ENCODE measurements around the gene FAM107B. TPM values are rescaled to one million over a fixed set of nuclear protein-coding genes. Genes with fewer than 3 reads are reported as not detected.

FAM107B gene
- total RNA-seq, 1 experiment from 2014 or later = 144 TPM

- Histone ChIP-seq H4K20me1 (ENCODE audit: insufficient read depth) (peaks cover 31% of the 10 kb centered on the region), H2AFZ (no peak overlapping the region), H3K79me2 (ENCODE audit: low read depth) (peaks cover 54% of the 10 kb centered on the region), H3K9me3 (ENCODE audit: insufficient read depth, low read depth) (no peaks in the 10 kb centered on the region), H3K4me2 (no peak overlapping the region), H3K9me2 (ENCODE audit: insufficient read depth) (no peaks in the 10 kb centered on the region), H3K27me3 (ENCODE audit: insufficient read depth, low read depth) (no peaks in the 10 kb centered on the region), H3K4me3 (no peak overlapping the region), H3K27ac (no peak overlapping the region), H3K36me3 (ENCODE audit: low read depth) (peaks cover 44% of the 10 kb centered on the region), H3F3A (ENCODE audit: insufficient read depth, low read depth) (peaks cover 37% of the 10 kb centered on the region; the same call in 1 of the 2 replicates), H3K4me1 (replicated peaks; ENCODE audit: insufficient read depth) (no peaks in the 10 kb centered on the region)
- CTCF ChIA-PET = no interaction called here
- no peak for DNase-seq
- TF ChIP-seq CTCF (conservative IDR thresholded peaks at IDR 0.05) (no peak), EZH2 (IDR thresholded peaks at IDR 0.05; ENCODE audit: low read depth) (no peak)
- intact Hi-C loops (cut with micrococcal nuclease; ENCODE audit: unreplicated experiment) = no loop called here
- BruUV-seq (replicated peaks) = no TSS peak
- POLR2A ChIA-PET (ENCODE audit: unreplicated experiment) = no interaction called here
Observed at GRCh38 chr10:14523286-14523685, 251.4 kb downstream of the FAM107B start.

- H3K9me3 ChIP-seq (ENCODE audit: insufficient read depth, low read depth) = no peaks in the 10 kb centered on the region
- H3K27me3 ChIP-seq (ENCODE audit: insufficient read depth, low read depth) = no peaks in the 10 kb centered on the region
- H3K36me3 ChIP-seq (ENCODE audit: low read depth) = peaks cover 44% of the 10 kb centered on the region
- H4K20me1 ChIP-seq (ENCODE audit: insufficient read depth) = peaks cover 23% of the 10 kb centered on the region
- intact Hi-C loops (cut with micrococcal nuclease; ENCODE audit: unreplicated experiment) = no loop called here
- ChIA-PET POLR2A (ENCODE audit: unreplicated experiment) (no interaction called here), CTCF (no interaction called here)
- H3K9me2 ChIP-seq (ENCODE audit: insufficient read depth) = no peaks in the 10 kb centered on the region
- no peak overlapping the region for H3K4me3 ChIP-seq
- BruUV-seq (replicated peaks) = no TSS peak
- TF ChIP-seq EZH2 (IDR thresholded peaks at IDR 0.05; ENCODE audit: low read depth) (no peak), CTCF (conservative IDR thresholded peaks at IDR 0.05) (no peak)
- DNase-seq = no peak
- H3K4me1 ChIP-seq (replicated peaks; ENCODE audit: insufficient read depth) = no peaks in the 10 kb centered on the region
- peaks cover 30% of the 10 kb centered on the region for H3K79me2 ChIP-seq (ENCODE audit: low read depth)
- H2AFZ ChIP-seq = no peak overlapping the region
- H3K27ac ChIP-seq = no peak overlapping the region
- H3K4me2 ChIP-seq = no peak overlapping the region
- peaks cover 21% of the 10 kb centered on the region for H3F3A ChIP-seq (ENCODE audit: insufficient read depth, low read depth)
Observed at GRCh38 chr10:14519785-14520184, 254.9 kb downstream of the FAM107B start.

GRCh38 chr10:14518149-14518548, 256.5 kb downstream of the FAM107B start:
- TF ChIP-seq CTCF (conservative IDR thresholded peaks at IDR 0.05) (no peak), EZH2 (IDR thresholded peaks at IDR 0.05; ENCODE audit: low read depth) (no peak)
- BruUV-seq (replicated peaks) = no TSS peak
- intact Hi-C loops (cut with micrococcal nuclease; ENCODE audit: unreplicated experiment) = no loop called here
- Histone ChIP-seq H3K36me3 (ENCODE audit: low read depth) (peaks cover 42% of the 10 kb centered on the region), H3K9me2 (ENCODE audit: insufficient read depth) (no peaks in the 10 kb centered on the region), H3K79me2 (ENCODE audit: low read depth) (peaks cover 21% of the 10 kb centered on the region; the same call in 1 of the 2 replicates), H4K20me1 (ENCODE audit: insufficient read depth) (peaks cover 12% of the 10 kb centered on the region; the same call in 1 of the 2 replicates), H3K27ac (no peak overlapping the region), H2AFZ (no peak overlapping the region), H3K9me3 (ENCODE audit: insufficient read depth, low read depth) (no peaks in the 10 kb centered on the region), H3K27me3 (ENCODE audit: insufficient read depth, low read depth) (no peaks in the 10 kb centered on the region), H3K4me3 (no peak overlapping the region), H3K4me1 (replicated peaks; ENCODE audit: insufficient read depth) (no peaks in the 10 kb centered on the region), H3K4me2 (no peak overlapping the region), H3F3A (ENCODE audit: insufficient read depth, low read depth) (peaks cover 20% of the 10 kb centered on the region)
- no peak for DNase-seq
- POLR2A ChIA-PET (ENCODE audit: unreplicated experiment) = no interaction called here
- CTCF ChIA-PET = no interaction called here

Data from PC-9 (cell line).